Measurements from ENCODE around the gene MAML3.

Gene MAML3

DNA sequence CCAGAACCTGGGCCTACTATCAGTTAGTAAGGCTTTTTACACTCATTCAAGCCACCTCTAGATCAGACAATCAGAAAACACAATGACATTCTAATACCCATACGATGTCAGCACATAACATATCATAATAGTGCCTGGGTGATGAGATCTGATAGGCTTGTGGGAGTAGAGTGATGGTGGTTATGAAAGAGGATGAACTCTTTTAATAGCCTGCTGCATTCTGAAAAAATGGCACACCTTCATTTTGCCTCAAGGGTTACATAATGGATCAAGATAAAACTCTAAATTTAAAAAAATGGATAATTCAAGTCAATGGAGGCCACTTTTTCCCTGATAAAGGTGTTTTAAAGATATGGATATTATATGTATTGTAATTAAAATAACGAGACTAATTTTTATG, 215.6 kb downstream of the MAML3 start:
- TF ChIP-seq, protein P1, sequence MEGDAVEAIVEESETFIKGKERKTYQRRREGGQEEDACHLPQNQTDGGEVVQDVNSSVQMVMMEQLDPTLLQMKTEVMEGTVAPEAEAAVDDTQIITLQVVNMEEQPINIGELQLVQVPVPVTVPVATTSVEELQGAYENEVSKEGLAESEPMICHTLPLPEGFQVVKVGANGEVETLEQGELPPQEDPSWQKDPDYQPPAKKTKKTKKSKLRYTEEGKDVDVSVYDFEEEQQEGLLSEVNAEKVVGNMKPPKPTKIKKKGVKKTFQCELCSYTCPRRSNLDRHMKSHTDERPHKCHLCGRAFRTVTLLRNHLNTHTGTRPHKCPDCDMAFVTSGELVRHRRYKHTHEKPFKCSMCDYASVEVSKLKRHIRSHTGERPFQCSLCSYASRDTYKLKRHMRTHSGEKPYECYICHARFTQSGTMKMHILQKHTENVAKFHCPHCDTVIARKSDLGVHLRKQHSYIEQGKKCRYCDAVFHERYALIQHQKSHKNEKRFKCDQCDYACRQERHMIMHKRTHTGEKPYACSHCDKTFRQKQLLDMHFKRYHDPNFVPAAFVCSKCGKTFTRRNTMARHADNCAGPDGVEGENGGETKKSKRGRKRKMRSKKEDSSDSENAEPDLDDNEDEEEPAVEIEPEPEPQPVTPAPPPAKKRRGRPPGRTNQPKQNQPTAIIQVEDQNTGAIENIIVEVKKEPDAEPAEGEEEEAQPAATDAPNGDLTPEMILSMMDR (IDR thresholded peaks at IDR 0.05) = no peak

DNA sequence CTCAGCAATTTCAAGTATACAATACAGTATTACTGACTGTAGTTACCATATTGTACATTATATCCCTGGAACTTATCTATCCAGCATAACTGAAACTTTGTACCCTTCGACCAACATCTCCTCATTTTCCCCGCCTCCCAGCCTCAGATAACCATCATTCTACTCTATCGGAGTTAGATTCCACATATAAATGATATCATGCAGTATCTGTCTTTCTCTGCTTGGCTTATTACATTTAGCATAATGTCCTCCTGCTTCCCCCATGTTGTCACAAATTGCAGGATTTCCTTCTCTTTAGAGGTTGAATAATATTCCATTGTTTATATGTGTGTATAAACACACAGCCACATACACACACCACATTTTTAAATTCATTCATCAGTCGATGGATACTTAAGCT, 218.1 kb downstream of the MAML3 start:
- TF ChIP-seq, protein P1 (IDR thresholded peaks at IDR 0.05) = no peak

DNA sequence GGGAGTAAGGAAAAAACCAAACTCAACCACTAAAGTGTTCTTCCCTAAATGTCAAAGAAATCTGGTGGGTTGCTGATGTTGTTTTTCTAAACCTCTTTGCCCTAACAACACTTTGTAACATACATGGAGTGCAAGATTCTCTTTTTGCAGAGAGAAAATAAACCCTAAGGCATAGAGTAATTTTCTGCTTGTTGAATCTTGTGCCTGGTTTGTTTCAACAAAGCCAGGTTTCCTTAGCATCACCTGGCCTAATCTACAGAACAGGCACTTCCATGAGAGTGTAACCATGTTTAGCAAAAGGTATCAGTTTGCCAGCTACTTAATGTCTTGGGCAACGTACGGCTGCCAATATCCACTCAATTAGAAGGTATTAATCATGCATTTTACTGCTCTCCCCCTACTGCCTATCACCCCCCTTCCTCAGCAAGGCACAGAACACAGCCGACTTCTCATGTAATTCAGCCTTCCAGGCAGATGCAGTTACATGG, 219.2 kb downstream of the MAML3 start:
- TF ChIP-seq, protein P1 (IDR thresholded peaks at IDR 0.05) = no peak

DNA sequence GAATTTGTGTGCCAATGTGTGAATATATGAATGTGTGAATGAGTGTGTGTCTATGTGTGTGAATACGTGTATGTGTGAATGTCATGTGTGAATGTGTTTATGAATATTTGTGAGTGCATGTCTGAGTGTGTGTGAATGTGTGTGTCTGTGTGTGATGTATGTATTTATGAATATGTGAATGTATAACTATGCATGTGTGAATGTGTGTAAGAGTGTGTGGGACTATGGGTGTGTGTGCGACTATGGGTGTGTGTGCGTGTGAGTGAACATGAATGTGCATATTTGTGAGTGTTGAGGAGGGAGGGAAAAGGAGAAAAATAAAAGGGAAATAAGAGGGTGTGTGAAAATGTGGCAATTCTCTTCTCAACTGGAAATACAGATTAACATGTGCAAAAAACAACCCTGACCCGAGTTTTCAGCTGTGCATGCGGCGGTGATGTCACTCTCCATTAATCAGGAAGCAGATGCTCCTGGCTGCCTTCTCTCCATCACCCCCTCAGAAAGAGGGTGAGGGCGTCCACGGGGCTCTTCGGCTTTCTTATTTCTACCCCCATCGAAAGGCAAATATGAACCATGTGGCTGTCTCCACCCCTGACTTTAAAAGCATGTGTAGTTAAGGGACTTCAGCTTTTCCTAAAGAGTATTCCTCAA, 219.8 kb downstream of the MAML3 start:
- TF ChIP-seq, protein P1 (IDR thresholded peaks at IDR 0.05) = no peak

GRCh38 chr4:139933541-139933940, 220.4 kb downstream of the MAML3 start:
- TF ChIP-seq, protein P1 (IDR thresholded peaks at IDR 0.05) = no peak

GRCh38 chr4:139933104-139933503, 220.9 kb downstream of the MAML3 start:
- TF ChIP-seq, protein P1 (IDR thresholded peaks at IDR 0.05) = no peak

- TF ChIP-seq, protein P1 (IDR thresholded peaks at IDR 0.05) = no peak
These were observed 229.2 kb downstream of the MAML3 start for GRCh38 chr4:139924782-139925181.

Measured in LNCAP (cell line).